HepG2 (cell line): ENCODE results near the gene CTU1. TPM values are rescaled to one million over a fixed set of nuclear protein-coding genes. Genes with fewer than 3 reads are reported as not detected.

Experiments
- MAZ ChIP-seq, 2 experiments: sonication (generic) in 1 of 2; formaldehyde crosslinking in 1 of 2; IDR thresholded peaks; 2 replicates each; pipeline versions ENCODE4 v1.5.0 to v1.6.1; 2012 to 2020; ENCODE audit warnings: low read depth in 2 of 2, mild to moderate bottlenecking in 2 of 2, borderline replicate concordance in 1 of 2, improper control_type of control experiment in 1 of 2, low read length in 1 of 2, missing genetic modification reagents in 1 of 2, moderate library complexity in 1 of 2
- PHF5A ChIP-seq: IDR thresholded peaks from one replicate; pipeline ENCODE4 v1.6.1; 2018; ENCODE audit warnings: low read depth, missing genetic modification reagents; ENCODE audit not compliant: unreplicated experiment
- SSRP1 ChIP-seq: IDR thresholded peaks from 2 replicates; pipeline ENCODE4 v1.6.1; 2016; ENCODE audit warnings: control low read depth
- STAG1 ChIP-seq: sonication (generic); formaldehyde crosslinking; IDR thresholded peaks from 2 replicates; pipeline ENCODE4 v1.4.0; 2020; ENCODE audit warnings: missing genetic modification reagents
- XRCC5 ChIP-seq: fragments of 200-400 bp; formaldehyde crosslinking; optimal IDR thresholded peaks from 2 replicates; pipeline ENCODE3; 2017; ENCODE audit warnings: mild to moderate bottlenecking, low read length
- ZNF354B ChIP-seq: sonication (generic); formaldehyde crosslinking; IDR thresholded peaks from 2 replicates; pipeline ENCODE4 v1.8.0; 2022; ENCODE audit warnings: mild to moderate bottlenecking, missing genetic modification reagents
- polyA plus RNA-seq, 8 experiments: library from polyadenylated mRNA; depleted of rRNA in 3 of 8; stranded (reverse) in 7 of 8; unstranded in 1 of 8; fragments of >200 nt; fragmentation: Illumina TruSeq in 4 of 8; extraction: Trizol in 4 of 8; gene quantifications; 2 replicates each; pipeline versions ENCODE4 v1.2.1 to v1.2.3, GENCODE V29; 2011 to 2016; ENCODE audit warnings: low read depth in 4 of 8, missing spikeins in 1 of 8, mixed read lengths in 1 of 8; ENCODE audit not compliant: insufficient read depth in 1 of 8
- total RNA-seq, 5 experiments: library from RNA; depleted of rRNA; stranded (reverse); fragments of >200 nt; fragmentation: Illumina TruSeq; extraction: Trizol; gene quantifications; 2 replicates each; pipeline ENCODE4 v1.2.3, GENCODE V29; 2016; ENCODE audit warnings: low read depth in 1 of 5
- TF ChIP-seq, protein P1 (sequence below): sonication (generic); formaldehyde crosslinking; IDR thresholded peaks from 2 replicates; pipeline ENCODE4; 2020; ENCODE audit warnings: missing genetic modification reagents, mild to moderate bottlenecking, borderline replicate concordance
- TF ChIP-seq, protein P2 (sequence below): sonication (generic); formaldehyde crosslinking; IDR thresholded peaks from 2 replicates; pipeline ENCODE4 v1.4.0; 2020; ENCODE audit warnings: missing genetic modification reagents, borderline replicate concordance
- TF ChIP-seq, protein P3 (sequence below): IDR thresholded peaks from 2 replicates; pipeline ENCODE4 v1.6.1; 2018; ENCODE audit warnings: missing genetic modification reagents, mild to moderate bottlenecking, missing compliant biosample characterization
- TF ChIP-seq, protein P4 (sequence below): sonication (generic); formaldehyde crosslinking; IDR thresholded peaks from 2 replicates; pipeline ENCODE4 v1.4.0; 2020; ENCODE audit warnings: missing genetic modification reagents
- TF ChIP-seq, protein P5 (sequence below): sonication (generic); formaldehyde crosslinking; IDR thresholded peaks from 2 replicates; pipeline ENCODE4 v1.4.0; 2020; ENCODE audit warnings: missing genetic modification reagents, mild to moderate bottlenecking, borderline replicate concordance
- TF ChIP-seq, protein P6 (sequence below): sonication (generic); formaldehyde crosslinking; IDR thresholded peaks from 2 replicates; pipeline ENCODE4 v1.5.0; 2020; ENCODE audit warnings: mild to moderate bottlenecking, missing genetic modification reagents

Gene CTU1
- total and polyA plus RNA-seq, 2 of the 13 experiments (the other 11 are each of a cell fraction or from before 2014, with no cell fraction given): 1.9 to 2.9 TPM

DNA sequence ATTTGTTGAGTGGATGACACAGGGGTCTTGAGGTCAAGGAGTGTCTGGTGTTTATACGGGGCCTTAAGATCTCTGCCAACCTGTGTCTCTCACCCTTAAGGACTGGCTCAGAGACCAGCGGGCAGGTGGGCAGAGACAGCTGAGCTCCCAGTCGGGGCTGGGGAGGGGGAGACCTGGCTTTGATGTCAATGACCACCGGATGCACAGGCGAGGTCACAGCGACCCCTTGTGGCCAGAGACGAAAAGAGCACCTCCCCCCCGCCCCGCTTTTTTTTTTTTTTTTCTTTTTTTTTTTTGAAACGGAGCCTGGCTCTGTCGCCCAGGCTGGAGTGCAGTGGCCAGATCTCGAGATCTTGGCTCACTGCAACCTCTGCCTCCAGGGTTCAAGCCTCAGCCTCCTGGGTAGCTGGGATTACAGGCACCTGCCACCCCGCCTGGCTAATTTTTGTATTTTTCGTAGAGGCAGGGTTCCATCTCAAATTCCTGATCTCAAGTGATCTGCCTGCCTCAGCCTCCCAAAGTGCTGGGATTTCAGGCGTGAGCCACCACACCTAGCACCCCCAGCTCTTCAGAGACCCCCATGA is 13.4 kb downstream of the CTU1 start (continued):
- TF ChIP-seq PHF5A (no peak), MAZ (IDR thresholded peaks at IDR 0.05; ENCODE audit: borderline replicate concordance, low read depth, low read length) (peak; percentile 47; the same call in 1 of the 2 replicates), MAZ (CRISPR knock-in tag; IDR thresholded peaks at IDR 0.05; ENCODE audit: low read depth) (no peak), XRCC5 (peak; percentile 22), SSRP1 (CRISPR knock-in tag) (no peak), ZNF354B (CRISPR knock-in tag) (no peak), STAG1 (peak; percentile 53)
- TF ChIP-seq, protein P1, sequence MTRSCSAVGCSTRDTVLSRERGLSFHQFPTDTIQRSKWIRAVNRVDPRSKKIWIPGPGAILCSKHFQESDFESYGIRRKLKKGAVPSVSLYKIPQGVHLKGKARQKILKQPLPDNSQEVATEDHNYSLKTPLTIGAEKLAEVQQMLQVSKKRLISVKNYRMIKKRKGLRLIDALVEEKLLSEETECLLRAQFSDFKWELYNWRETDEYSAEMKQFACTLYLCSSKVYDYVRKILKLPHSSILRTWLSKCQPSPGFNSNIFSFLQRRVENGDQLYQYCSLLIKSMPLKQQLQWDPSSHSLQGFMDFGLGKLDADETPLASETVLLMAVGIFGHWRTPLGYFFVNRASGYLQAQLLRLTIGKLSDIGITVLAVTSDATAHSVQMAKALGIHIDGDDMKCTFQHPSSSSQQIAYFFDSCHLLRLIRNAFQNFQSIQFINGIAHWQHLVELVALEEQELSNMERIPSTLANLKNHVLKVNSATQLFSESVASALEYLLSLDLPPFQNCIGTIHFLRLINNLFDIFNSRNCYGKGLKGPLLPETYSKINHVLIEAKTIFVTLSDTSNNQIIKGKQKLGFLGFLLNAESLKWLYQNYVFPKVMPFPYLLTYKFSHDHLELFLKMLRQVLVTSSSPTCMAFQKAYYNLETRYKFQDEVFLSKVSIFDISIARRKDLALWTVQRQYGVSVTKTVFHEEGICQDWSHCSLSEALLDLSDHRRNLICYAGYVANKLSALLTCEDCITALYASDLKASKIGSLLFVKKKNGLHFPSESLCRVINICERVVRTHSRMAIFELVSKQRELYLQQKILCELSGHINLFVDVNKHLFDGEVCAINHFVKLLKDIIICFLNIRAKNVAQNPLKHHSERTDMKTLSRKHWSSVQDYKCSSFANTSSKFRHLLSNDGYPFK (CRISPR knock-in tag): no peak
- TF ChIP-seq, protein P2, sequence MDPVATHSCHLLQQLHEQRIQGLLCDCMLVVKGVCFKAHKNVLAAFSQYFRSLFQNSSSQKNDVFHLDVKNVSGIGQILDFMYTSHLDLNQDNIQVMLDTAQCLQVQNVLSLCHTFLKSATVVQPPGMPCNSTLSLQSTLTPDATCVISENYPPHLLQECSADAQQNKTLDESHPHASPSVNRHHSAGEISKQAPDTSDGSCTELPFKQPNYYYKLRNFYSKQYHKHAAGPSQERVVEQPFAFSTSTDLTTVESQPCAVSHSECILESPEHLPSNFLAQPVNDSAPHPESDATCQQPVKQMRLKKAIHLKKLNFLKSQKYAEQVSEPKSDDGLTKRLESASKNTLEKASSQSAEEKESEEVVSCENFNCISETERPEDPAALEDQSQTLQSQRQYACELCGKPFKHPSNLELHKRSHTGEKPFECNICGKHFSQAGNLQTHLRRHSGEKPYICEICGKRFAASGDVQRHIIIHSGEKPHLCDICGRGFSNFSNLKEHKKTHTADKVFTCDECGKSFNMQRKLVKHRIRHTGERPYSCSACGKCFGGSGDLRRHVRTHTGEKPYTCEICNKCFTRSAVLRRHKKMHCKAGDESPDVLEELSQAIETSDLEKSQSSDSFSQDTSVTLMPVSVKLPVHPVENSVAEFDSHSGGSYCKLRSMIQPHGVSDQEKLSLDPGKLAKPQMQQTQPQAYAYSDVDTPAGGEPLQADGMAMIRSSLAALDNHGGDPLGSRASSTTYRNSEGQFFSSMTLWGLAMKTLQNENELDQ (CRISPR knock-in tag): no peak
- TF ChIP-seq, protein P3, sequence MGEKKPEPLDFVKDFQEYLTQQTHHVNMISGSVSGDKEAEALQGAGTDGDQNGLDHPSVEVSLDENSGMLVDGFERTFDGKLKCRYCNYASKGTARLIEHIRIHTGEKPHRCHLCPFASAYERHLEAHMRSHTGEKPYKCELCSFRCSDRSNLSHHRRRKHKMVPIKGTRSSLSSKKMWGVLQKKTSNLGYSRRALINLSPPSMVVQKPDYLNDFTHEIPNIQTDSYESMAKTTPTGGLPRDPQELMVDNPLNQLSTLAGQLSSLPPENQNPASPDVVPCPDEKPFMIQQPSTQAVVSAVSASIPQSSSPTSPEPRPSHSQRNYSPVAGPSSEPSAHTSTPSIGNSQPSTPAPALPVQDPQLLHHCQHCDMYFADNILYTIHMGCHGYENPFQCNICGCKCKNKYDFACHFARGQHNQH (CRISPR knock-in tag): no peak
- TF ChIP-seq, protein P4, sequence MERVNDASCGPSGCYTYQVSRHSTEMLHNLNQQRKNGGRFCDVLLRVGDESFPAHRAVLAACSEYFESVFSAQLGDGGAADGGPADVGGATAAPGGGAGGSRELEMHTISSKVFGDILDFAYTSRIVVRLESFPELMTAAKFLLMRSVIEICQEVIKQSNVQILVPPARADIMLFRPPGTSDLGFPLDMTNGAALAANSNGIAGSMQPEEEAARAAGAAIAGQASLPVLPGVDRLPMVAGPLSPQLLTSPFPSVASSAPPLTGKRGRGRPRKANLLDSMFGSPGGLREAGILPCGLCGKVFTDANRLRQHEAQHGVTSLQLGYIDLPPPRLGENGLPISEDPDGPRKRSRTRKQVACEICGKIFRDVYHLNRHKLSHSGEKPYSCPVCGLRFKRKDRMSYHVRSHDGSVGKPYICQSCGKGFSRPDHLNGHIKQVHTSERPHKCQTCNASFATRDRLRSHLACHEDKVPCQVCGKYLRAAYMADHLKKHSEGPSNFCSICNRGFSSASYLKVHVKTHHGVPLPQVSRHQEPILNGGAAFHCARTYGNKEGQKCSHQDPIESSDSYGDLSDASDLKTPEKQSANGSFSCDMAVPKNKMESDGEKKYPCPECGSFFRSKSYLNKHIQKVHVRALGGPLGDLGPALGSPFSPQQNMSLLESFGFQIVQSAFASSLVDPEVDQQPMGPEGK: no peak
- TF ChIP-seq, protein P5, sequence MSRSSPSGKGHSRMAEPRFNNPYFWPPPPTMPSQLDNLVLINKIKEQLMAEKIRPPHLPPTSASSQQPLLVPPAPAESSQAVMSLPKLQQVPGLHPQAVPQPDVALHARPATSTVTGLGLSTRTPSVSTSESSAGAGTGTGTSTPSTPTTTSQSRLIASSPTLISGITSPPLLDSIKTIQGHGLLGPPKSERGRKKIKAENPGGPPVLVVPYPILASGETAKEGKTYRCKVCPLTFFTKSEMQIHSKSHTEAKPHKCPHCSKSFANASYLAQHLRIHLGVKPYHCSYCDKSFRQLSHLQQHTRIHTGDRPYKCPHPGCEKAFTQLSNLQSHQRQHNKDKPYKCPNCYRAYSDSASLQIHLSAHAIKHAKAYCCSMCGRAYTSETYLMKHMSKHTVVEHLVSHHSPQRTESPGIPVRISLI: peak; percentile 96
- TF ChIP-seq, protein P6, sequence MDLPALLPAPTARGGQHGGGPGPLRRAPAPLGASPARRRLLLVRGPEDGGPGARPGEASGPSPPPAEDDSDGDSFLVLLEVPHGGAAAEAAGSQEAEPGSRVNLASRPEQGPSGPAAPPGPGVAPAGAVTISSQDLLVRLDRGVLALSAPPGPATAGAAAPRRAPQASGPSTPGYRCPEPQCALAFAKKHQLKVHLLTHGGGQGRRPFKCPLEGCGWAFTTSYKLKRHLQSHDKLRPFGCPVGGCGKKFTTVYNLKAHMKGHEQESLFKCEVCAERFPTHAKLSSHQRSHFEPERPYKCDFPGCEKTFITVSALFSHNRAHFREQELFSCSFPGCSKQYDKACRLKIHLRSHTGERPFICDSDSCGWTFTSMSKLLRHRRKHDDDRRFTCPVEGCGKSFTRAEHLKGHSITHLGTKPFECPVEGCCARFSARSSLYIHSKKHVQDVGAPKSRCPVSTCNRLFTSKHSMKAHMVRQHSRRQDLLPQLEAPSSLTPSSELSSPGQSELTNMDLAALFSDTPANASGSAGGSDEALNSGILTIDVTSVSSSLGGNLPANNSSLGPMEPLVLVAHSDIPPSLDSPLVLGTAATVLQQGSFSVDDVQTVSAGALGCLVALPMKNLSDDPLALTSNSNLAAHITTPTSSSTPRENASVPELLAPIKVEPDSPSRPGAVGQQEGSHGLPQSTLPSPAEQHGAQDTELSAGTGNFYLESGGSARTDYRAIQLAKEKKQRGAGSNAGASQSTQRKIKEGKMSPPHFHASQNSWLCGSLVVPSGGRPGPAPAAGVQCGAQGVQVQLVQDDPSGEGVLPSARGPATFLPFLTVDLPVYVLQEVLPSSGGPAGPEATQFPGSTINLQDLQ: no peak
